Keratinocyte (primary cell): ENCODE data around the gene NXF3. TPM values are rescaled to one million over a fixed set of nuclear protein-coding genes. Genes with fewer than 3 reads are reported as not detected.

ENCODE experiments used
- DNase-seq: peaks from one replicate; pipeline ENCODE4 v3.0.0-alpha.2; 2011; ENCODE audit warnings: low read depth, missing footprints, low spot score
- FAIRE-seq: peaks from 2 replicates; lab custom pipeline; 2011; peaks lifted over from hg19 to GRCh38; lab: Jason Lieb, UNC
- H2AFZ ChIP-seq: 2 replicates; pipeline ENCODE4 v1.6.0; 2012; ENCODE audit warnings: low read length, control low read depth, inconsistent platforms; ENCODE audit not compliant: control insufficient read depth
- H3K27ac ChIP-seq: 2 replicates; pipeline ENCODE4 v1.5.1; 2011; ENCODE audit warnings: low read length; ENCODE audit not compliant: control insufficient read depth, insufficient read depth
- H3K27me3 ChIP-seq: 3 replicates; pipeline ENCODE4 v1.6.0; 2011; ENCODE audit warnings: low read length; ENCODE audit not compliant: control insufficient read depth, insufficient read depth; ENCODE audit errors: extremely low read depth
- H3K36me3 ChIP-seq, 2 experiments: 2 replicates in 1 of 2; 3 replicates in 1 of 2; pipeline ENCODE4 v1.5.1; 2011; ENCODE audit warnings: low read length in 2 of 2, mild to moderate bottlenecking in 1 of 2; ENCODE audit not compliant: control insufficient read depth in 2 of 2, insufficient read depth in 2 of 2; ENCODE audit errors: extremely low read depth in 1 of 2
- H3K4me1 ChIP-seq: 3 replicates; pipeline ENCODE4 v1.5.1; 2011; ENCODE audit warnings: low read length; ENCODE audit not compliant: control insufficient read depth, insufficient read depth; ENCODE audit errors: extremely low read depth
- H3K4me2 ChIP-seq: 3 replicates; pipeline ENCODE4 v1.6.0; 2011; ENCODE audit warnings: low read depth, low read length; ENCODE audit not compliant: control insufficient read depth, insufficient read depth; ENCODE audit errors: extremely low read depth
- H3K4me3 ChIP-seq, 3 experiments: fragments of 200-600 bp in 1 of 3; sonication (generic) in 1 of 3; 2 replicates in 2 of 3; 3 replicates in 1 of 3; pipeline ENCODE4 v1.5.1; 2011 to 2016; ENCODE audit warnings: low read length in 3 of 3, mild to moderate bottlenecking in 3 of 3, control low read depth in 2 of 3, inconsistent platforms in 1 of 3, low read depth in 1 of 3, mixed read lengths in 1 of 3, mixed run types in 1 of 3, moderate library complexity in 1 of 3; ENCODE audit not compliant: control insufficient read depth in 2 of 3, insufficient read depth in 2 of 3; ENCODE audit errors: extremely low read depth in 1 of 3
- H3K79me2 ChIP-seq: 2 replicates; pipeline ENCODE4 v1.6.0; 2012; ENCODE audit warnings: low read length; ENCODE audit not compliant: control insufficient read depth, insufficient read depth
- H3K9ac ChIP-seq: 3 replicates; pipeline ENCODE4 v1.6.0; 2011; ENCODE audit warnings: low read length; ENCODE audit not compliant: control insufficient read depth, insufficient read depth; ENCODE audit errors: extremely low read depth
- H3K9me1 ChIP-seq: 3 replicates; pipeline ENCODE4 v1.6.0; 2011; ENCODE audit warnings: low read length; ENCODE audit not compliant: control insufficient read depth, insufficient read depth; ENCODE audit errors: extremely low read depth
- H3K9me3 ChIP-seq: 2 replicates; pipeline ENCODE4 v1.5.1; 2012; ENCODE audit warnings: low read depth, low read length; ENCODE audit not compliant: control insufficient read depth
- H4K20me1 ChIP-seq: 3 replicates; pipeline ENCODE4 v1.6.0; 2011; ENCODE audit warnings: low read length; ENCODE audit not compliant: control insufficient read depth, insufficient read depth; ENCODE audit errors: extremely low read depth
- CTCF ChIP-seq, 3 experiments: IDR thresholded peaks in 1 of 3; conservative IDR thresholded peaks in 1 of 3; optimal IDR thresholded peaks in 1 of 3; 2 replicates in 2 of 3; 3 replicates in 1 of 3; pipeline versions ENCODE3 to v1.5.1; 2011; ENCODE audit warnings: low read length in 3 of 3, mild to moderate bottlenecking in 3 of 3, moderate library complexity in 2 of 3, control low read depth in 1 of 3, inconsistent platforms in 1 of 3; ENCODE audit not compliant: insufficient read depth in 2 of 3; ENCODE audit errors: extremely low read depth in 1 of 3
- EZH2 ChIP-seq: IDR thresholded peaks from one replicate; pipeline ENCODE4 v1.6.1; 2012; ENCODE audit warnings: inconsistent platforms, mild to moderate bottlenecking, low read length, moderate library complexity
- dilution Hi-C: fragments of 300-500 bp; cut with MboI; formaldehyde crosslinking; loops from one replicate; pipeline ENCODE4 v1.7.0; 2020; ENCODE audit warnings: low sequenced_read_pairs; ENCODE audit not compliant: extremely low pct_ligation_motif_present
- polyA plus RNA-seq, 5 experiments: library from polyadenylated mRNA; depleted of rRNA in 3 of 5; stranded (reverse) in 3 of 5; stranded (forward) in 1 of 5; unstranded in 1 of 5; fragments of >200 nt; gene quantifications; 1 replicate in 1 of 5; 2 replicates in 3 of 5; 3 replicates in 1 of 5; pipeline versions ENCODE4 v1.2.1 to v1.2.3, GENCODE V29; 2011 to 2012; ENCODE audit warnings: missing spikeins in 2 of 5, low read depth in 1 of 5, low replicate concordance in 1 of 5

Gene NXF3
- polyA plus RNA-seq, 1 donor (not counting 4 experiments of a cell fraction or from before 2014, with no cell fraction given) = 0.29 TPM

- FAIRE-seq = no peak
- Histone ChIP-seq H3K9me1 (no peaks in the 10 kb centered on the region), H3K4me1 (no peaks in the 10 kb centered on the region), H3K36me3 (no peaks in the 10 kb centered on the region), H3K4me3 (no peak overlapping the region), H3K9me3 (no peaks in the 10 kb centered on the region), H3K9ac (no peak overlapping the region), H2AFZ (no peak overlapping the region), H3K79me2 (no peaks in the 10 kb centered on the region), H4K20me1 (no peaks in the 10 kb centered on the region), H3K4me2 (no peak overlapping the region), H3K27me3 (no peaks in the 10 kb centered on the region), H3K27ac (no peak overlapping the region)
- DNase-seq = no peak
- dilution Hi-C loops = no loop called here
- TF ChIP-seq EZH2 = no peak
- TF ChIP-seq CTCF (optimal IDR thresholded peaks at IDR 0.05 in 1 of 3, IDR thresholded peaks at IDR 0.05 in 1 of 3, conservative IDR thresholded peaks at IDR 0.05 in 1 of 3; ENCODE audit: extremely low read depth in 1 of 3, insufficient read depth in 2 of 3, low read length in 3 of 3) = no peak
Measured at GRCh38 chrX:103081051-103081450, 11.9 kb downstream of the NXF3 start.

DNA sequence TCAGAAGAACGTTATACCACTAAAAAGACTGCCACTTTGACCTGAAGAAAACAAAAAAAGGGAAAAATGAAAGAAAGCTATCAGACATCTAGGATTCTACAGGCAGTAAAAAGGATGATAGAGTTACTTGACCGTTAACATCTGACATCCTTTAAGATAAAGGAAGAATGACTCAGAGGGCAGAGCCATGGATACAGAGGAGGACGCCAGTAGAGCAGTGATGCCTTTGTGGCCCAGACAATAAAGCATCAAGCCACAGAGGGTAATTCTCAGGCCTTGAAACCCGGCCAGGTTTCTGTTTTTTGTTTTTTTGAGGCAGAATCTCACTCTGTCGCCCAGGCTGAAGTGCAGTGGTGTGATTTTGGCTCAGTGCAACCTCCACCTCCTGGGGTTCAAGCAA is 19.5 kb downstream of the NXF3 start:
- Histone ChIP-seq H3K27me3 (no peaks in the 10 kb centered on the region), H3K36me3 (no peaks in the 10 kb centered on the region), H2AFZ (no peak overlapping the region), H4K20me1 (no peaks in the 10 kb centered on the region), H3K9me1 (no peaks in the 10 kb centered on the region), H3K4me2 (no peak overlapping the region), H3K9me3 (no peaks in the 10 kb centered on the region), H3K4me3 (no peak overlapping the region), H3K27ac (no peak overlapping the region), H3K9ac (no peak overlapping the region), H3K4me1 (no peaks in the 10 kb centered on the region), H3K79me2 (no peaks in the 10 kb centered on the region)
- FAIRE-seq = no peak
- dilution Hi-C loops = no loop called here
- TF ChIP-seq CTCF (optimal IDR thresholded peaks at IDR 0.05 in 1 of 3, IDR thresholded peaks at IDR 0.05 in 1 of 3, conservative IDR thresholded peaks at IDR 0.05 in 1 of 3; ENCODE audit: extremely low read depth in 1 of 3, insufficient read depth in 2 of 3, low read length in 3 of 3) (no peak), EZH2 (no peak)
- no peak for DNase-seq
